IMR-90 (cell line): ENCODE results near the gene DENND6B. TPM values are rescaled to one million over a fixed set of nuclear protein-coding genes. Genes with fewer than 3 reads are reported as not detected.

Experiments
- ATAC-seq: fragments of 200-7000 bp; cut with Tn5 transposase; 2 replicates; pipeline ENCODE4 v1.9.1; 2020; ENCODE audit warnings: low read depth, mild to moderate bottlenecking, moderate library complexity
- BruUV-seq: library from RNA; stranded (reverse); fragments of 400-500 nt; replicated peaks from 2 replicates; lab custom pipeline; 2021; lab: Mats Ljungman, UMichigan
- CTCF ChIA-PET: fragments of 300-600 bp; formaldehyde crosslinking; extraction: SDS; loops from one replicate; lab custom pipeline; 2021; ENCODE audit warnings: antibody characterized with exemption; lab: Yijun Ruan, JAX
- POLR2A ChIA-PET: fragments of 300-600 bp; sonication (Branson Sonifier 250); formaldehyde crosslinking; loops from one replicate; lab custom pipeline; 2022; ENCODE audit warnings: antibody characterized with exemption; ENCODE audit not compliant: unreplicated experiment; lab: Charles Lee
- DNase-seq: peaks from one replicate; pipeline ENCODE4 v3.0.0; 2013
- H2AFZ ChIP-seq: replicated peaks from 2 replicates; pipeline ENCODE3; 2013; ENCODE audit warnings: low read length, mild to moderate bottlenecking; ENCODE audit not compliant: poor library complexity
- H2AK5ac ChIP-seq: 2 replicates; pipeline ENCODE4 v1.6.1; 2013; ENCODE audit warnings: low read depth, low read length, inconsistent platforms
- H2AK9ac ChIP-seq: replicated peaks from 2 replicates; pipeline ENCODE3; 2013; ENCODE audit warnings: mild to moderate bottlenecking, low read depth, low read length, moderate library complexity; ENCODE audit not compliant: poor library complexity
- H2BK120ac ChIP-seq: 2 replicates; pipeline ENCODE4 v1.6.1; 2013; ENCODE audit warnings: low read depth, low read length, inconsistent platforms
- H2BK15ac ChIP-seq: 3 replicates; pipeline ENCODE4 v1.6.1; 2013; ENCODE audit warnings: low read depth, low read length, inconsistent platforms
- H2BK20ac ChIP-seq: 2 replicates; pipeline ENCODE4 v1.6.1; 2013; ENCODE audit warnings: low read depth, mild to moderate bottlenecking, inconsistent platforms, low read length, moderate library complexity
- H2BK5ac ChIP-seq: 2 replicates; pipeline ENCODE4 v1.6.1; 2013; ENCODE audit warnings: mild to moderate bottlenecking, low read depth, low read length, inconsistent platforms; ENCODE audit not compliant: poor library complexity, severe bottlenecking
- H3K14ac ChIP-seq: replicated peaks from 2 replicates; pipeline ENCODE4 v1.6.1; 2013; ENCODE audit warnings: low read depth, low read length, inconsistent platforms
- H3K18ac ChIP-seq: 2 replicates; pipeline ENCODE4 v1.6.1; 2013; ENCODE audit warnings: low read depth, low read length, control low read depth
- H3K23ac ChIP-seq: 2 replicates; pipeline ENCODE4 v1.6.1; 2013; ENCODE audit warnings: low read depth, low read length, inconsistent platforms
- H3K27ac ChIP-seq: 2 replicates; pipeline ENCODE4 v1.5.1; 2013; ENCODE audit warnings: mild to moderate bottlenecking, control low read depth, low read length; ENCODE audit not compliant: insufficient read depth
- H3K27me3 ChIP-seq: 2 replicates; pipeline ENCODE4 v1.6.1; 2013; ENCODE audit warnings: low read length; ENCODE audit not compliant: control insufficient read depth, insufficient read depth
- H3K36me3 ChIP-seq: 2 replicates; pipeline ENCODE4 v1.6.1; 2013; ENCODE audit warnings: low read length, mixed read lengths; ENCODE audit not compliant: control insufficient read depth, insufficient read depth
- H3K4ac ChIP-seq: 2 replicates; pipeline ENCODE4 v1.6.1; 2013; ENCODE audit warnings: low read depth, low read length, inconsistent platforms
- H3K4me1 ChIP-seq: 2 replicates; pipeline ENCODE4 v1.6.1; 2013; ENCODE audit warnings: low read length, mixed read lengths; ENCODE audit not compliant: control insufficient read depth, insufficient read depth
- H3K4me2 ChIP-seq: 2 replicates; pipeline ENCODE4 v1.6.1; 2013; ENCODE audit warnings: low read depth, mild to moderate bottlenecking, control low read depth, low read length, moderate library complexity
- H3K4me3 ChIP-seq: 2 replicates; pipeline ENCODE4 v1.5.1; 2013; ENCODE audit warnings: low read depth, mild to moderate bottlenecking, control low read depth, low read length, moderate library complexity; ENCODE audit not compliant: insufficient read depth
- H3K56ac ChIP-seq: 2 replicates; pipeline ENCODE4 v1.6.1; 2013; ENCODE audit warnings: low read length, inconsistent platforms; ENCODE audit not compliant: insufficient read depth; ENCODE audit errors: extremely low read depth
- H3K79me1 ChIP-seq, 2 experiments: 2 replicates each; pipeline ENCODE4 v1.6.1; 2013; ENCODE audit warnings: low read length in 2 of 2, inconsistent platforms in 1 of 2, low read depth in 1 of 2
- H3K9ac ChIP-seq: 2 replicates; pipeline ENCODE4 v1.6.1; 2013; ENCODE audit warnings: low read depth, low read length, control low read depth
- H3K9me1 ChIP-seq: 2 replicates; pipeline ENCODE4 v1.6.1; 2013; ENCODE audit warnings: low read length, inconsistent platforms; ENCODE audit not compliant: insufficient read depth
- H3K9me3 ChIP-seq: 2 replicates; pipeline ENCODE4 v1.6.1; 2013; ENCODE audit warnings: low read length; ENCODE audit not compliant: control insufficient read depth, insufficient read depth
- H4K20me1 ChIP-seq: 2 replicates; pipeline ENCODE4 v1.6.1; 2013; ENCODE audit warnings: low read length, inconsistent platforms; ENCODE audit not compliant: insufficient read depth
- H4K5ac ChIP-seq: 2 replicates; pipeline ENCODE4 v1.6.1; 2013; ENCODE audit warnings: mild to moderate bottlenecking, low read depth, low read length, control low read depth
- H4K8ac ChIP-seq, 2 experiments: 2 replicates each; pipeline ENCODE4 v1.6.1; 2013; ENCODE audit warnings: low read depth in 2 of 2, low read length in 2 of 2, control low read depth in 1 of 2, inconsistent platforms in 1 of 2
- H4K91ac ChIP-seq: 2 replicates; pipeline ENCODE4 v1.6.1; 2013; ENCODE audit warnings: low read depth, low read length, inconsistent platforms; ENCODE audit not compliant: insufficient read depth
- CHD1 ChIP-seq: IDR thresholded peaks from 2 replicates; pipeline ENCODE4 v1.6.1; 2012; ENCODE audit warnings: low read depth, low read length, improper control_type of control experiment
- ELK1 ChIP-seq: fragments of 150-350 bp; IDR thresholded peaks from 2 replicates; pipeline ENCODE4 v1.6.1; 2016; ENCODE audit warnings: low read depth, mild to moderate bottlenecking, low read length, moderate library complexity, borderline replicate concordance
- SMC3 ChIP-seq: fragments of 150-350 bp; IDR thresholded peaks from 2 replicates; pipeline ENCODE4 v1.6.1; 2016; ENCODE audit warnings: low read depth, mild to moderate bottlenecking, antibody characterized with exemption, low read length, moderate library complexity
- USF2 ChIP-seq: fragments of 150-350 bp; IDR thresholded peaks from 2 replicates; pipeline ENCODE4 v1.6.1; 2017; ENCODE audit warnings: mild to moderate bottlenecking, antibody characterized with exemption, low read length, low read depth
- WGBS, 2 experiments: methylation state at CpG; one replicate each; pipeline versions ENCODE4 v1.1.5 to v1.1.7; 2013; ENCODE audit warnings: missing lambda C conversion rate in 2 of 2; ENCODE audit not compliant: insufficient read length in 1 of 2; ENCODE audit errors: extremely low coverage in 2 of 2; 5-methylcytosine and 5-hydroxymethylcytosine counted together
- dilution Hi-C: fragments of 300-500 bp; cut with HindIII; formaldehyde crosslinking; loops from one replicate; pipeline ENCODE4 v1.14.3; 2018; ENCODE audit warnings: low sequenced_read_pairs; ENCODE audit not compliant: unreplicated experiment
- in situ Hi-C: fragments of 300-500 bp; cut with MboI; formaldehyde crosslinking; loops from 3 replicates; pipeline ENCODE4 v1.14.3; 2019; ENCODE audit warnings: low sequenced_read_pairs, inconsistent platforms, mixed read lengths
- intact Hi-C: fragments of 100-400 bp; cut with micrococcal nuclease; formaldehyde crosslinking; loops from 2 replicates; pipeline ENCODE4 v1.10.0; 2022
- polyA plus RNA-seq, 3 experiments: library from polyadenylated mRNA; depleted of rRNA; stranded (reverse); fragments of >200 nt; gene quantifications; 2 replicates each; pipeline ENCODE4 v1.2.3, GENCODE V29; 2012; ENCODE audit warnings: low replicate concordance in 1 of 3
- total RNA-seq: library from RNA; depleted of rRNA; stranded (reverse); fragments of >200 nt; gene quantifications from 2 replicates; pipeline ENCODE4 v1.2.3, GENCODE V29; 2012

The DENND6B gene
- total and polyA plus RNA-seq, 2 of the 4 experiments (the other 2 are of a cell fraction) = 0.36 to 4.9 TPM

GRCh38 chr22:50286701-50287318 is 40.0 kb downstream of the DENND6B start:
- CTCF ChIA-PET = no interaction called here
- dilution Hi-C loops (no loop called here), intact Hi-C loops (no loop called here), in situ Hi-C loops (no loop called here)
- no peak for TF ChIP-seq USF2
- TF ChIP-seq CHD1 = no peak
- no peak for TF ChIP-seq SMC3
- TF ChIP-seq ELK1 = no peak
- BruUV-seq = no TSS peak
- no peak overlapping the region for H2BK20ac ChIP-seq
- no peak overlapping the region for H3K14ac ChIP-seq
- H3K4me1 ChIP-seq = peaks cover 10% of the 10 kb centered on the region
- ATAC-seq (no peak), DNase-seq (no peak)
- H2BK5ac ChIP-seq = no peak overlapping the region
- no peak overlapping the region for H4K5ac ChIP-seq
- H3K18ac ChIP-seq = no peak overlapping the region
- H2AFZ ChIP-seq = no peak overlapping the region
- H3K23ac ChIP-seq = no peak overlapping the region
- peaks cover 82% of the 10 kb centered on the region for H3K36me3 ChIP-seq
- no peak overlapping the region for H3K4me3 ChIP-seq
- no peak overlapping the region for H4K91ac ChIP-seq
- no peak overlapping the region for H3K9ac ChIP-seq
- no peak overlapping the region for H2BK15ac ChIP-seq
- 94% methylated on average over 6 of the region's 40 CpGs; no CpG with 5 or more reads in 1 of the 2 experiments for WGBS, 2 experiments
- H2BK120ac ChIP-seq = no peak overlapping the region
- no peak overlapping the region for H3K27ac ChIP-seq
- no peaks in the 10 kb centered on the region for H3K9me3 ChIP-seq
- POLR2A ChIA-PET = no interaction called here
- H2AK9ac ChIP-seq = no peak overlapping the region
- H3K9me1 ChIP-seq = no peaks in the 10 kb centered on the region
- H3K4me2 ChIP-seq = no peak overlapping the region
- no peaks in the 10 kb centered on the region for H3K27me3 ChIP-seq
- H3K4ac ChIP-seq = no peak overlapping the region
- H3K79me1 ChIP-seq = peaks cover 12 to 54% of the 10 kb centered on the region in 2 experiments; a peak in 3 of 4 replicates
- H2AK5ac ChIP-seq = no peak overlapping the region
- H3K56ac ChIP-seq = no peak overlapping the region
- peaks cover 72% of the 10 kb centered on the region for H4K20me1 ChIP-seq
- no peak overlapping the region for H4K8ac ChIP-seq
